Measurements from ENCODE around the gene CAPN6.

DNA sequence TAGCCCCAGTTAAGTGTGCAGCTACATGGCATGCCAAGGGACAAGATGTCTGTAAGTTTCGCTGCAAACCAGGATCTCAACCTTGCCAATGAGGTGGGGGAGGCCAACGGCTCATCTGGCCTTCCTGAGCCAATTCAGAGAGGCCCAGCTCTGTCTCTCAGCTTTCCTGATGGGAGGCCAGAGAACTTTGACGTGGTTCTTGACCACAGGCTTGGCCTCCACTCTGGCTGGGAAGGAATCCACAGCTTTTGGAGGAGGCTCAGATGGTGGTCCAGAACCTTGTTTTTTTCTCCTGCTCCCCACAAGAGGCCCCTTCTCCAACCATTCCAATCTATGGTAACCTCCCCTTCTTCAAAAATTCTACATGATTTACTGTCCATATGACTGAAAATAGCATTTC is 9.8 kb downstream of the CAPN6 start:
- TF ChIP-seq POLR2A (IDR thresholded peaks at IDR 0.05; ENCODE audit: low read depth, low read length) (no peak), POLR2AphosphoS5 (IDR thresholded peaks at IDR 0.05; ENCODE audit: low read depth, low read length) (no peak), POU2F2 (IDR thresholded peaks at IDR 0.05; ENCODE audit: low read depth, low read length) (no peak), TAF1 (IDR thresholded peaks at IDR 0.05; ENCODE audit: low read depth, low read length) (no peak)
